NCI-H1694 treated with DMSO at 0.1 percent for 48 hours (cell line): ENCODE data around the gene LRRC10B.

Source experiments
- DNase-seq: peaks from one replicate; lab custom pipeline; 2025; lab: John Stamatoyannopoulos, UW

The LRRC10B gene

GRCh38 chr11:61486779-61487178 lies 21.8 kb upstream of the LRRC10B start:
- no peak for DNase-seq

- no peak for DNase-seq
Observed at GRCh38 chr11:61487342-61488025, 21.1 kb upstream of the LRRC10B start.

GRCh38 chr11:61488651-61489291 lies 19.8 kb upstream of the LRRC10B start:
- DNase-seq = no peak

GRCh38 chr11:61489833-61490721 lies 18.5 kb upstream of the LRRC10B start:
- no peak for DNase-seq

GRCh38 chr11:61491736-61492395 lies 16.7 kb upstream of the LRRC10B start:
- DNase-seq = no peak

GRCh38 chr11:61494381-61494961 lies 14.1 kb upstream of the LRRC10B start:
- peak; percentile 19 for DNase-seq

GRCh38 chr11:61495801-61496601 lies 12.5 kb upstream of the LRRC10B start:
- peak; percentile 82 for DNase-seq

GRCh38 chr11:61496602-61497400 lies 11.7 kb upstream of the LRRC10B start:
- no peak for DNase-seq

- no peak for DNase-seq
Observed at GRCh38 chr11:61497473-61497872, 11.1 kb upstream of the LRRC10B start.

GRCh38 chr11:61497876-61498275 lies 10.7 kb upstream of the LRRC10B start:
- DNase-seq = no peak

- DNase-seq = no peak
Observed at GRCh38 chr11:61498767-61499341, 9.7 kb upstream of the LRRC10B start.

GRCh38 chr11:61499816-61500491 lies 8.6 kb upstream of the LRRC10B start:
- DNase-seq = no peak

- DNase-seq = no peak
Observed at GRCh38 chr11:61502522-61502921, 6.0 kb upstream of the LRRC10B start.

- no peak for DNase-seq
Observed at GRCh38 chr11:61503135-61503770, 5.3 kb upstream of the LRRC10B start.

- no peak for DNase-seq
Observed at GRCh38 chr11:61505106-61505505, 3.4 kb upstream of the LRRC10B start.

- DNase-seq = peak; percentile 23
Observed at GRCh38 chr11:61505640-61506155, 2.9 kb upstream of the LRRC10B start.

- no peak for DNase-seq
Observed at GRCh38 chr11:61507012-61507768, 1.4 kb upstream of the LRRC10B start.
